ENCODE measurements around the gene CDKAL1.
A peak's percentile ranks its signal among the peaks of the same experiment; 100 is the strongest.

The CDKAL1 gene

DNA sequence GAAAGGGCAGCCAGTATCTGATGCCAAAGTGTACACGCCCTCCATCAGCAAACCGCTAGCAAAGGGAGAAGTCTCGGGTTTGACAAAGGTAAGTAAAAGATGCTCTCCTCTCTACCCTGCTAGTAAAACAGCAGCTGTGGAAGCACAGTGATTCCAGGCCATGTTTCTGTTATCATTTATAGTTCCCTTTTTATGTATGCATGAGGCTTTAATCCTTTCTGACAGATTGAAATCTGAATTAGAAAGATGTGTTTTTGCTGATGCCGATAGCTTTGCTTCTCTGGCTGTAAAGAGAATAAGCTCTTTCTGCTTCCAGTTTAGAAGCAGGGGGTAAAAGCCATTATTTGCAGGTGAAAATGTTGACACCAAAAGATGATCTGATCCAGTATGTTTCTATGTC, 666.9 kb downstream of the CDKAL1 start:
- DNase-seq (ENCODE audit: extremely low spot score) = no peak
- TF ChIP-seq L3MBTL2 (conservative IDR thresholded peaks at IDR 0.05) (no peak), ARNT (IDR thresholded peaks at IDR 0.05) (no peak), SP1 (IDR thresholded peaks at IDR 0.05) (no peak), FOXK2 (IDR thresholded peaks at IDR 0.05) (no peak), HDGF (IDR thresholded peaks at IDR 0.05; ENCODE audit: borderline replicate concordance) (no peak), ZNF384 (IDR thresholded peaks at IDR 0.05) (no peak), SUZ12 (IDR thresholded peaks at IDR 0.05) (no peak), BHLHE40 (IDR thresholded peaks at IDR 0.05; ENCODE audit: borderline replicate concordance) (no peak), NFRKB (IDR thresholded peaks at IDR 0.05) (no peak), TARDBP (IDR thresholded peaks at IDR 0.05) (no peak), ELF4 (IDR thresholded peaks at IDR 0.05) (no peak), FOXA1 (IDR thresholded peaks at IDR 0.05) (no peak), LEF1 (IDR thresholded peaks at IDR 0.05; ENCODE audit: borderline replicate concordance) (no peak)
- TF ChIP-seq, protein P1, sequence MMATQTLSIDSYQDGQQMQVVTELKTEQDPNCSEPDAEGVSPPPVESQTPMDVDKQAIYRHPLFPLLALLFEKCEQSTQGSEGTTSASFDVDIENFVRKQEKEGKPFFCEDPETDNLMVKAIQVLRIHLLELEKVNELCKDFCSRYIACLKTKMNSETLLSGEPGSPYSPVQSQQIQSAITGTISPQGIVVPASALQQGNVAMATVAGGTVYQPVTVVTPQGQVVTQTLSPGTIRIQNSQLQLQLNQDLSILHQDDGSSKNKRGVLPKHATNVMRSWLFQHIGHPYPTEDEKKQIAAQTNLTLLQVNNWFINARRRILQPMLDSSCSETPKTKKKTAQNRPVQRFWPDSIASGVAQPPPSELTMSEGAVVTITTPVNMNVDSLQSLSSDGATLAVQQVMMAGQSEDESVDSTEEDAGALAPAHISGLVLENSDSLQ (IDR thresholded peaks at IDR 0.05) = no peak
- ChIA-PET CTCF (no interaction called here), POLR2A (no interaction called here)

DNA sequence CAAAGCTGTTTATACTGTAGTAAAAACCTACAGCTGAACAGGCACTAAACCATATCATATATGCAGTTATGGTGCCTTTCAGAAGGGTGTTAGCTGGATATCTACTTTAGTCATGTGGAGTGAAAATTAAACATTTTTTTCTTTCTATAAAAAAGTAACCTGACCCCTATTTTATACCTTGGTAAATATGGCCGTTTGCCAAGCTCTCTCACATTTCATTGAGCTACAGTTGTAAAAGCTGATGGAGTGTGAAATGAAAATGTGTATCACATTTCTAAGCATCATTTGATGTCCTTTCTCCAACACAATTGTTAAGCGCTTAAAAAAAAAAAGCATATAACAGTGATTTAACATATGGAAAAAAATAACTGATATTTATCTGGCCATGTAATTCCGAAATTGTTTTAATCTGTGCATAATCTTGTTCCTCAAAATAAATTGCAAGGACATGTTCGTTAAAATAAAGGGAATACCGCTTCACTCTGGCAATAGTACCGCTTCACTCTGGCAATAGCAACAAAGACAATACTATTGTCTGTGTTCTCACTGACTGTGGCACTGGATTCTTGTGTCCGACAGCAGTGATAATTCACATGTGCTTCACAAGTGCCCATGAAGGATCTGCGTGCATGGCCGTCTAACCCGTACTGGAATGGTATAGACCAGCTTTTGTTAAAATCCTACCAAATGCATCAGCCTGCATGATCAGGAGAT, 667.5 kb downstream of the CDKAL1 start:
- DNase-seq (ENCODE audit: extremely low spot score) = peak; percentile 30
- ChIA-PET POLR2A (no interaction called here), CTCF (no interaction called here)
- TF ChIP-seq BHLHE40 (IDR thresholded peaks at IDR 0.05; ENCODE audit: borderline replicate concordance) = no peak
- TF ChIP-seq, protein P1 (IDR thresholded peaks at IDR 0.05) = peak; percentile 38; the same call in 1 of the 2 replicates
- TF ChIP-seq CTBP1 (IDR thresholded peaks at IDR 0.05; ENCODE audit: borderline replicate concordance) = peak; percentile 88
- TF ChIP-seq FOXA1 (IDR thresholded peaks at IDR 0.05) = peak; percentile 91
- TF ChIP-seq TARDBP (IDR thresholded peaks at IDR 0.05) = no peak
- TF ChIP-seq ARNT (IDR thresholded peaks at IDR 0.05) = 0 out of 2 replicates have a peak, but pooled peaks have one; percentile 42
- TF ChIP-seq ZNF384 (IDR thresholded peaks at IDR 0.05) = peak; percentile 93
- no peak for TF ChIP-seq L3MBTL2 (conservative IDR thresholded peaks at IDR 0.05)
- TF ChIP-seq HDGF (IDR thresholded peaks at IDR 0.05; ENCODE audit: borderline replicate concordance) = no peak

DNA sequence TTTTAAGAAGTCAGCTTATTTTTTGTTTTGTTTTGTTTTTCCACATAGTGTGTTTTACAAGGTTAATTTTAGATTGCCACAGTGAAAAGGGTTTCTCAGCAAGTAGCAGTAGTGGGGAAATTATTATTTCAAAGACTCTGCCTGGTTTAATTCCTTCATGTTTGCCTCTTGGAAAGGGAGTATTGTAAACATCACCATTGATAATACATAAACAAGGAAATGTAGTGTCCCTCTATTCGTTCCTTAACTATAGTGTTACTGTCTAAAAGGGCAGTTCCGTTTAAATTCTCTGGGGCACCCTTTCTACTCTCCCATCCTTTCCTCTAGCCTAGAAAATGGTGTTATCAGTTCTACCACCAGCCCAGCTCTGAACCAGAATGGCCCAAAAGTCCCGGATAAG, 668.3 kb downstream of the CDKAL1 start:
- DNase-seq (ENCODE audit: extremely low spot score) = no peak
- POLR2A ChIA-PET = interaction anchor here (1.4 kb wide), 1 partner anchor 391 kb away, joined by 3 read pairs; the partner anchor contains the start of gene SOX4
- CTCF ChIA-PET = no interaction called here
- TF ChIP-seq CTBP1 (IDR thresholded peaks at IDR 0.05; ENCODE audit: borderline replicate concordance) (no peak), SP1 (IDR thresholded peaks at IDR 0.05) (no peak), L3MBTL2 (conservative IDR thresholded peaks at IDR 0.05) (no peak), FOXK2 (IDR thresholded peaks at IDR 0.05) (no peak), LEF1 (IDR thresholded peaks at IDR 0.05; ENCODE audit: borderline replicate concordance) (no peak), TARDBP (IDR thresholded peaks at IDR 0.05) (no peak)

DNA sequence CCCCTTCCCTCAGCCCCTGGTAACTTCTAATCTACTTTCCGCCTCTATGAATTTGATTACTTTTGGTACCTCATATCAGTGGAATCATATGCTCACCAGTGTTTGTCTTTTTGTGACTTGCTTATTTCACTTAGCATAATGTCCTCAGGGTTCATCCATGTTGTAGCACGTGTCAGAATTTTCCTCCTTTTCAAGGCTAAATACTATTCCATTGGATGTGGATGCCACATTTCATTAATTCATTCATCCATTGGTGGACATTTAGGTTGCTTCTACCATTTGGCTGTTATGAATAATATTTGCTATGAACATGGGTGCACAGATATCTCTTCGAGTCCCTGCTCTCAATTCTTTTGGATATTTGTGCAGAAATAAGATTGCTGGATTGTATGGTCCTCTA, 670.7 kb downstream of the CDKAL1 start:
- POLR2A ChIA-PET = no interaction called here
- CTCF ChIA-PET = no interaction called here
- TF ChIP-seq FOXA1 (IDR thresholded peaks at IDR 0.05) (no peak), ELF4 (IDR thresholded peaks at IDR 0.05) (no peak), HDGF (IDR thresholded peaks at IDR 0.05; ENCODE audit: borderline replicate concordance) (no peak), SUZ12 (IDR thresholded peaks at IDR 0.05) (no peak), FOXK2 (IDR thresholded peaks at IDR 0.05) (no peak), ZNF384 (IDR thresholded peaks at IDR 0.05) (no peak), L3MBTL2 (conservative IDR thresholded peaks at IDR 0.05) (no peak), FOXM1 (IDR thresholded peaks at IDR 0.05; ENCODE audit: borderline replicate concordance) (no peak), CTBP1 (IDR thresholded peaks at IDR 0.05; ENCODE audit: borderline replicate concordance) (no peak), NFRKB (IDR thresholded peaks at IDR 0.05) (no peak), LEF1 (IDR thresholded peaks at IDR 0.05; ENCODE audit: borderline replicate concordance) (no peak), SP1 (IDR thresholded peaks at IDR 0.05) (no peak), ARNT (IDR thresholded peaks at IDR 0.05) (no peak), TARDBP (IDR thresholded peaks at IDR 0.05) (no peak), BHLHE40 (IDR thresholded peaks at IDR 0.05; ENCODE audit: borderline replicate concordance) (no peak)
- TF ChIP-seq, protein P1 (IDR thresholded peaks at IDR 0.05) = no peak

DNA sequence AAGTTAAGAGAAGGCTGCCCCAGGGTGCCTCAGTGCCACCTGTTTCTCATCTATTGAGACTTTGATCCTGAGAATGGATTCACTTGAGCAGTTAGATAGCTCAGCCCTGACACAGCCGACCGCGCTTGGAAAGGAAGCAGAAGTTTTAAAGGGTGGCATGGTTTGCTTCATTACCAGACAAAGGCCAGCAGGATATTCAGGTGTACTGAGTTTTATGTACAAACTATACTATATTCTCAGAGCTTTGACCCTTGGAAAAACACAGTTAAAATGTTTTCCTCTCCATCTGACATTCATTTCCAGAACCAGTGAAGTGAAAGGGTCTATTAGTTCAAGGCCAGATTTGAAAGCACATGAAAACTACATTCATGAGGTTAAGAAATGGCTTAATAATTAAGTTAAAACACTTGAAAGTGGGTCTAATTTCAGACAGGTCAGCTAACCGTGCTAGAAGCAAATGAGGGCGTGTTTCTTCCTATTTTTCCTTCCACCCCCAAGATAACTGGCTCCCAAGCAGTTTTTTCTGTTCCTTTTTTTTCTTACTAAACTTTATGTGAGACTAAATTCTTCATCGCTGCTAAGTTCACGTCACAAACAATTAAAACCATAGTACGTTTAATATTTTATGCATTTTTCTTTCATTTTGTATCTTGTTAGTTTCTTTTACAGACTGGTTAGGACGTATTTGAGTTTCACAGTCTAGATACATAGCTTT, 674.0 kb downstream of the CDKAL1 start:
- no peak for TF ChIP-seq BHLHE40 (IDR thresholded peaks at IDR 0.05; ENCODE audit: borderline replicate concordance)
- TF ChIP-seq SUZ12 (IDR thresholded peaks at IDR 0.05) = no peak
- TF ChIP-seq CTBP1 (IDR thresholded peaks at IDR 0.05; ENCODE audit: borderline replicate concordance) = no peak
- TF ChIP-seq HDGF (IDR thresholded peaks at IDR 0.05; ENCODE audit: borderline replicate concordance) = no peak
- TF ChIP-seq ARNT (IDR thresholded peaks at IDR 0.05) = no peak
- TF ChIP-seq, protein P1 (IDR thresholded peaks at IDR 0.05) = no peak
- CTCF ChIA-PET = no interaction called here
- no peak for DNase-seq (ENCODE audit: extremely low spot score)
- POLR2A ChIA-PET = no interaction called here

More for the DNA sequence above, 670.7 kb downstream of the CDKAL1 start:
- no peak for DNase-seq (ENCODE audit: extremely low spot score)
